Motor neuron (in vitro differentiated cells): Measurements from ENCODE around the gene NSUN7. TPM values are rescaled to one million over a fixed set of nuclear protein-coding genes. Genes with fewer than 3 reads are reported as not detected.
"Not testable (repeated sequence)": the region's sequence is repeated elsewhere in the genome, so short reads cannot be mapped to it uniquely, and the experiment has no call there.

ENCODE experiments used
- ATAC-seq, 8 experiments: fragments of 200-7000 bp; cut with Tn5 transposase; replicated peaks in 6 of 8; 2 replicates each; pipeline ENCODE4 v1.8.0; 2021; ENCODE audit warnings: mild to moderate bottlenecking in 8 of 8, moderate library complexity in 8 of 8
- H3K27ac ChIP-seq, 2 donors: fragments of 250-450 bp; sonication (Bioruptor Pico); 2 replicates each; pipeline ENCODE4 v1.9.0; 2021; ENCODE audit warnings: antibody characterized with exemption in 2 of 2, mild to moderate bottlenecking in 2 of 2, moderate library complexity in 1 of 2
- H3K4me1 ChIP-seq, 2 donors: fragments of 250-450 bp; sonication (Bioruptor Pico); replicated peaks in 1 of 2; 2 replicates each; pipeline ENCODE4 v1.6.1; 2021; ENCODE audit warnings: antibody characterized with exemption in 2 of 2, mild to moderate bottlenecking in 2 of 2, moderate library complexity in 1 of 2
- H3K4me3 ChIP-seq, 5 donors: fragments of 250-450 bp; sonication (Bioruptor Pico); 2 replicates each; pipeline ENCODE4 v1.9.0; 2021; ENCODE audit warnings: antibody characterized with exemption in 5 of 5, mild to moderate bottlenecking in 5 of 5, moderate library complexity in 4 of 5
- WGBS, 10 experiments: fragments of 450-650 bp; shearing (Covaris generic); methylation state at CpG; one replicate each; pipeline ENCODE4 v1.0.0; 2022; 5-methylcytosine and 5-hydroxymethylcytosine counted together
- in situ Hi-C, 9 experiments: fragments of 400-800 bp; cut with MboI; loops; one replicate each; pipeline ENCODE4 v1.15.0; 2021; ENCODE audit warnings: low sequenced_read_pairs in 9 of 9, low pct_unique_long_range_greater_than_20kb in 2 of 9; ENCODE audit not compliant: unreplicated experiment in 9 of 9
- total RNA-seq, 8 experiments: library from RNA; unstranded; fragments of 300-600 nt; gene quantifications; 2 replicates each; pipeline versions ENCODE4 v1.2.3 to v1.2.4, GENCODE V29; 2022

The NSUN7 gene
- total RNA-seq, 8 experiments from 2014 or later: 0.15 to 3.2 (median 2.0) TPM; not detected in 1

DNA sequence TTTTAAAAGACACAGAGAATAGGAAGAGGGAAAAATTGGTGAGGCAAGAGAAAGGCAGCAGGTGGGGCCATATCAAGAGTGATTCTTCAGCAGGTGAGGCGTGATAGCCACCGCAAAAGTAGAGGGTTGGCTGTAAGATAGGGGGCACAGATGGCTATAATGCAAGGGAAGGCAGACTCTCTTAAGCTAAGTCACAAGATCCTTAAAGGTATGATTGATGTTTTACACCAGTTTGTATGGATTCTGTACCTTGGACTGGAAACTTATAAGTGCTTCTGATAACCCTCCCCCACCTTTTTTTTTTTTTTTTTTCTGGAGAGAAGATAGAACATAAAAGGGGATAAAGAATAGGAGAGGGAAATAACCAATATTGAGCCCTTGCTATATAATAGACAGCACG, 40.0 kb downstream of the NSUN7 start:
- in situ Hi-C loops: no loop called here
- no peak for ATAC-seq
- no peak overlapping the region for H3K27ac ChIP-seq
- H3K4me3 ChIP-seq: no peak overlapping the region
- H3K4me1 ChIP-seq: no peaks in the 10 kb centered on the region
- WGBS, 10 experiments: 77 to 100% (median 92%) methylated on average over 1 to 3 of the region's 3 CpGs

DNA sequence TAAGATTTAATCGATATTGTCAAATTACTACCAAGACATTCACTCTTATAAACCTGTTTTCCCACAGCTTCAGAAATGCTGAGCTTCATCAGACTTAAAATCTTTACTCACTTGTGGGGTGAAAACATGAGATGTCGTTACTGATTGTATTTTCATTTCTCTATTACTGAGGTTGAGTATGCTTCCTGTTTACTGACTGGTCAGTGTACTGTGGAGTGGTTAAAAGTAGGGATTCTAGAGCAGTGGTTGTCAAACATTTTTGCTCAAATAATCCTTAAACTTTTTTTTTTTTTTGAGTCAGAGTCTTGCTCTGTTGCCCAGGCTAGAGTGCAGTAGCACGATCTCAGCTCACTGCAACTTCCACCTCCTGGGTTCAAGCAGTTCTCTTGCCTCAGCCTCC, 50.3 kb downstream of the NSUN7 start:
- in situ Hi-C loops: no loop called here
- Histone ChIP-seq H3K4me3 (no peak overlapping the region), H3K27ac (no peak overlapping the region), H3K4me1 (no peaks in the 10 kb centered on the region)
- ATAC-seq: no peak
- WGBS, 10 experiments: 36 to 100% (median 90%) methylated on average over 1 to 3 of the region's 3 CpGs; no CpG with 5 or more reads in 1 of the 10 experiments

DNA sequence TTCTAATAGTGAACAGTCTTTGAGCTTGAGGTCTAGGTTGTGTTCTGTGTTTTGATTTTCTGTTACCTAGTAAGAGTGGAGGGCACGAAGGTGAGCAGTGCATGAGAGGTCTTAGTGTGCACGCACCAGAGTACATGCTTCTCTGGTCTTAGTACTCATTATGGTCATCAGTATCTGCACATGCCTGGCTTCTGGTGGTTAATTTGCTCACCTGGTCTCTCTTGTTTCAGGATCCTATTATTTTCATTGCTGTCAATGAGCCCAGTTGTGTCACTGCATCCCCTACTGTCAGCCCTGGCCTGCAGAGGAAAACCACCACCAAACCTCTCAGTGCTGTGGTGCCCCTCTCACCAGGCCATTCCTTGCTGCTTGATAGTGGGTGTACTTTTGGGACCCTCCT, 54.8 kb downstream of the NSUN7 start:
- H3K4me1 ChIP-seq: no peaks in the 10 kb centered on the region
- H3K27ac ChIP-seq: no peak overlapping the region
- 30 to 100% (median 80%) methylated on average over 1 to 2 of the region's 2 CpGs; no CpG with 5 or more reads in 5 of the 10 experiments for WGBS, 10 experiments
- no peak overlapping the region for H3K4me3 ChIP-seq
- ATAC-seq: no peak
- in situ Hi-C loops: no loop called here

GRCh38 chr4:40808926-40809457, 59.2 kb downstream of the NSUN7 start:
- H3K27ac ChIP-seq: no peak overlapping the region
- no peak for ATAC-seq
- 73 to 100% (median 90%) methylated on average over 1 to 7 of the region's 8 CpGs; no CpG with 5 or more reads in 2 of the 10 experiments for WGBS, 10 experiments
- no peaks in the 10 kb centered on the region for H3K4me1 ChIP-seq
- H3K4me3 ChIP-seq: no peak overlapping the region
- in situ Hi-C loops: no loop called here

GRCh38 chr4:40811956-40812355, 62.2 kb downstream of the NSUN7 start:
- in situ Hi-C loops: no loop called here
- no peak for ATAC-seq
- 51 to 100% (median 88%) methylated on average over 1 to 7 of the region's 7 CpGs for WGBS, 10 experiments
- Histone ChIP-seq H3K4me3 (no peak overlapping the region), H3K27ac (no peak overlapping the region), H3K4me1 (no peaks in the 10 kb centered on the region)

GRCh38 chr4:40812386-40812785, 62.6 kb downstream of the NSUN7 start:
- ATAC-seq: no peak
- Histone ChIP-seq H3K4me3 (no peak overlapping the region), H3K27ac (no peak overlapping the region), H3K4me1 (no peaks in the 10 kb centered on the region)
- in situ Hi-C loops: no loop called here
- 60 to 100% (median 94%) methylated on average over 1 to 8 of the region's 8 CpGs; no CpG with 5 or more reads in 1 of the 10 experiments for WGBS, 10 experiments

DNA sequence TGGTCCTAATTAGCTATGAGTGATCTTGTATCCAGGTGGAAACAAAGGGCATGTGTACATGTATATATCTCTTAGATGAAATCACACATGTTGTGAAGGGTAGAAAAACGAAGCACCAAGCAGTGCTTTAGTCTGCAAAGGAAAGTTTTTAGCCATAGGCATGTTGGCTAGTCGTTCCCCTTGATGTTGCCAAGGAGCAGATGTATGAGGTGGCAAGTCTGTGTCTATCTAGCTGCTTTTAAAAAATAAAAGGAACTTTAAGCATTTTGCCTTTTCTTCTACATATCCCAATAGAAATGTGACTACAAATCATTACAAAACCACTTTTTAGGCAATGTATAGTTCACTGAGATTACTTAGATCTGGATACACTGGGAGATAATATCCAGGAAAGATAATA, 63.1 kb downstream of the NSUN7 start:
- 24 to 100% (median 82%) methylated on average over 1 to 2 of the region's 2 CpGs; no CpG with 5 or more reads in 2 of the 10 experiments for WGBS, 10 experiments
- Histone ChIP-seq H3K27ac (no peak overlapping the region), H3K4me3 (no peak overlapping the region), H3K4me1 (no peaks in the 10 kb centered on the region)
- in situ Hi-C loops: no loop called here
- no peak for ATAC-seq

DNA sequence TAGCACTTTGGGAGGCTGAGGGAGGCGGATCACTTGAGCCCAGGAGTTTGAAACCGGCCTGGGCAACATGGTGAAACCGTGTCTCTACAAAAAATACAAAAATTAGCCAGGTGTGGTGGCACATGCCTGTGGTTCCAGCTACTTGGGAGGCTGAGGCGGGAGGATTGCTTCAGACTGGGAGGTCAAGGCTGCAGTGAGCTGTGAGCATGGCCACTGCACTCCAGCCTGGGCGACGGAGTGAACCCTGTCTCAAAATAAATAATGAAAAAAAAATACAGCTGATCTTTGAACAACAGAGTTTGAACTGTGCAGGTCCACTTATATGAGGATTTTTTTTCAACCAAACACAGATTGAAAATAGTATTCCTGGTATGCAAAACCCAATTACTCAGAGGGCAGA, 67.4 kb downstream of the NSUN7 start:
- H3K4me3 ChIP-seq, ATAC-seq, H3K27ac ChIP-seq, in situ Hi-C loops, H3K4me1 ChIP-seq: not testable (repeated sequence)
- WGBS, 10 experiments: 88 to 100% (median 100%) methylated on average over 1 to 6 of the region's 6 CpGs; no CpG with 5 or more reads in 3 of the 10 experiments

GRCh38 chr4:40820101-40820500, 70.3 kb downstream of the NSUN7 start:
- H3K27ac ChIP-seq: no peak overlapping the region
- no peaks in the 10 kb centered on the region for H3K4me1 ChIP-seq
- in situ Hi-C loops: no loop called here
- 88 to 100% (median 93%) methylated on average over 2 to 8 of the region's 11 CpGs; no CpG with 5 or more reads in 3 of the 10 experiments for WGBS, 10 experiments
- ATAC-seq: no peak
- H3K4me3 ChIP-seq: no peak overlapping the region

- H3K4me3 ChIP-seq: no peak overlapping the region
- 53 to 100% (median 90%) methylated on average over 1 to 7 of the region's 8 CpGs; no CpG with 5 or more reads in 1 of the 10 experiments for WGBS, 10 experiments
- H3K27ac ChIP-seq: no peak overlapping the region
- in situ Hi-C loops: no loop called here
- H3K4me1 ChIP-seq: no peaks in the 10 kb centered on the region
- ATAC-seq: peak in 2 of 8 experiments; percentile 21 to 68
Observed at GRCh38 chr4:40822420-40823166, 72.8 kb downstream of the NSUN7 start.

- Histone ChIP-seq H3K4me1 (no peaks in the 10 kb centered on the region), H3K27ac (no peak overlapping the region), H3K4me3 (no peak overlapping the region)
- 78 to 100% (median 86%) methylated on average over 1 to 15 of the region's 19 CpGs; no CpG with 5 or more reads in 1 of the 10 experiments for WGBS, 10 experiments
- ATAC-seq: peak in 1 of 8 experiments; percentile 19
- in situ Hi-C loops: no loop called here
Observed at GRCh38 chr4:40825014-40825838, 75.5 kb downstream of the NSUN7 start.

DNA sequence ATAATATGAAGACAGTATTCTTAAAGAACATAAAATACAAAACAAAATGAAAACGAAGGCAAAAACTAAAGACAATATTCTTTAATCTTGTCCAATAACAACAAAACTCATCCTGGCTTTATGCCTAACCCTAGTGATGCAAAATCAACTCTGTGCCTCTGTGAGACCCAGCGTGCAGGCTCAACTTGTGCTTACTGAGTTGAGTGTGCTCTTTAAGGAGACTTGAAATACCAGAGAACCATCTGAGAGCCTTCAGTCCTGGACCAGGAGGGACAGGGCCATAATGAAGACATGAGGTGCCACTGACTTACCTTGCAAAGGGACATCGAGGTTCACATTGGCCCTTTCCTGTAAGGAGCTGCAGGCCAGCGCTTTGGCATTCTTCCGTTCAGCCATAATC, 77.1 kb downstream of the NSUN7 start:
- ATAC-seq: no peak
- 31 to 100% (median 87%) methylated on average over 1 to 5 of the region's 5 CpGs for WGBS, 10 experiments
- H3K27ac ChIP-seq: no peak overlapping the region
- H3K4me3 ChIP-seq: no peak overlapping the region
- in situ Hi-C loops: no loop called here
- H3K4me1 ChIP-seq: peaks cover 9 to 10% of the 10 kb centered on the region in 2 donors

GRCh38 chr4:40827758-40828157, 78.0 kb downstream of the NSUN7 start:
- no peak for ATAC-seq
- Histone ChIP-seq H3K4me1 (peaks cover 14 to 16% of the 10 kb centered on the region in 2 donors), H3K4me3 (no peak overlapping the region), H3K27ac (no peak overlapping the region)
- 63 to 100% (median 100%) methylated on average over 1 to 4 of the region's 6 CpGs; no CpG with 5 or more reads in 3 of the 10 experiments for WGBS, 10 experiments
- in situ Hi-C loops: no loop called here
